Activated naive CD8-positive, alpha-beta T cell treated with anti-CD3 and anti-CD28 coated beads for 36 hours (primary cell): ENCODE data around the gene TRAF3IP3. TPM values are rescaled to one million over a fixed set of nuclear protein-coding genes. Genes with fewer than 3 reads are reported as not detected.

Experiments used
- DNase-seq: peaks from one replicate; pipeline ENCODE4 v3.0.0; 2021
- H3K27ac Mint-ChIP-seq: one replicate; pipeline ENCODE4 v1.8.0; 2022; ENCODE audit warnings: mild to moderate bottlenecking, moderate library complexity, mixed read lengths
- H3K27me3 Mint-ChIP-seq: one replicate; pipeline ENCODE4 v1.8.0; 2022; ENCODE audit warnings: mild to moderate bottlenecking, mixed read lengths
- H3K36me3 Mint-ChIP-seq: one replicate; pipeline ENCODE4 v1.8.0; 2021; ENCODE audit warnings: mild to moderate bottlenecking, mixed read lengths
- H3K4me1 Mint-ChIP-seq: one replicate; pipeline ENCODE4 v1.8.0; 2021; ENCODE audit warnings: mixed read lengths
- H3K4me3 Mint-ChIP-seq: one replicate; pipeline ENCODE4 v1.8.0; 2022; ENCODE audit warnings: mild to moderate bottlenecking, moderate library complexity, mixed read lengths
- H3K9me3 Mint-ChIP-seq: one replicate; pipeline ENCODE4 v1.8.0; 2022; ENCODE audit warnings: mixed read lengths
- total RNA-seq, 2 experiments: library from RNA; stranded (reverse); gene quantifications; one replicate each; pipeline ENCODE4 v1.2.3, GENCODE V29; 2021

The TRAF3IP3 gene
- 100 to 1,000 TPM; 194 to 204 TPM for total RNA-seq

DNA sequence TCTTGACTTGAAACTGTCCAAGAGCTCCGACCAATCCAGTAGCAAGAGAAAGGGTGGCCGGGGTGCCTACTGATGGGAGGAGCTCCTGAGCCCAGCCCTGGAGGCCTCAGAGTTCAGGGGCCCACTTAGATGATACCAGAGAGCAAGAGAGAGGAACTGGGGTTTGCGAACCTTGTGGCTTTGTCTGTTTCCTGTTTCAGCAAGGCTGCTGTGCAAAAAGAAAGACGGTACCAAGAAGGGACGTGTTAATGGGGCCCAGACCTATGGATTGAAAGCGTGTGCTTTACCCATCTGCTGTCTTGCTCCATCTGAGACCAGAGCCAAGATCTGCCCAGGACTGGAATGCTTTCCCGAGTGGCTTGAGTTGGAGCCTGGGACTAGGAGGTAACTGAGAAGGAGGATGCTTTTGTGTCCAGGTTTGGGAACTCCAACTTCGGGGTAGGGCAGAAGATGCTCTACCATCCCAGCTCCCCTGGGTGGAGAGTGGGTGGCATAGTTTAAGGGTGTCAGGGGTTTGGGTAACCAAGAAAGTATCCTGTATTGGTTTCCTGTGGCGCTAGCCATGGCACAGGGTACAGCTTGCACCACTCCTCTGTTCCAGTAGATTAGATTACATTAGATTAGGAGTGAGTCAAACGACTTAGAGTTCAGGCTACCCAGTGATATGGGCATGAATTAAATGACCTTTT is at the start of gene TRAF3IP3:
Gene TRAF3IP3, plus strand, starts transcription at position 128 of the 689 bp plus-strand sequence. CDS start 3,987 bp downstream, outside the sequence.
- H3K36me3 Mint-ChIP-seq: peaks cover 55% of the 10 kb centered on the region
- H3K27ac Mint-ChIP-seq: peak within 1 kb of the TSS; percentile 98
- DNase-seq: peak; percentile 80

DNA sequence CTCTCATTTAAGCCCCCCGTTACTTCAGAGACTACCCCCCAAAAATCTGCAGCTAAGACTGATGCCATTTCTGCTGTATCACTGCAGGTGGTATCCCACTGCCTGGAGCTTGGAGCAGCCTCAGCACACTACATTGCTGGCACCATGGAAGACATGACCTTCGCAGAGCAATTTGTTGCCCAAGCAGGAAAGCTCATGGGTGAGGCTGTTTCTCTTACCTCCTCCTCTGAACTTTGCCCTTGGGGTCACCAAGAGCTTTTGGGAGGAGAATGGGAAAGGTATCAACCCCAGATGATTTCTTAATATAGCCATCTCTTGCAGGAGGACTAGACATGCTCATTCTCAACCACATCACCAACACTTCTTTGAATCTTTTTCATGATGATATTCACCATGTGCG is 49.2 kb upstream of the TRAF3IP3 start:
- Mint-ChIP-seq H3K36me3 (peaks cover 5% of the 10 kb centered on the region), H3K27me3 (peaks cover 4% of the 10 kb centered on the region), H3K27ac (no peak overlapping the region), H3K9me3 (no peaks in the 10 kb centered on the region), H3K4me3 (no peak overlapping the region), H3K4me1 (peaks cover 38% of the 10 kb centered on the region)
- no peak for DNase-seq

More for the DNA sequence above, at the start of gene TRAF3IP3:
- Mint-ChIP-seq H3K4me1 (peaks cover 66% of the 10 kb centered on the region), H3K27me3 (no peaks in the 10 kb centered on the region), H3K9me3 (no peaks in the 10 kb centered on the region), H3K4me3 (peak within 1 kb of the TSS; percentile 98)

DNA sequence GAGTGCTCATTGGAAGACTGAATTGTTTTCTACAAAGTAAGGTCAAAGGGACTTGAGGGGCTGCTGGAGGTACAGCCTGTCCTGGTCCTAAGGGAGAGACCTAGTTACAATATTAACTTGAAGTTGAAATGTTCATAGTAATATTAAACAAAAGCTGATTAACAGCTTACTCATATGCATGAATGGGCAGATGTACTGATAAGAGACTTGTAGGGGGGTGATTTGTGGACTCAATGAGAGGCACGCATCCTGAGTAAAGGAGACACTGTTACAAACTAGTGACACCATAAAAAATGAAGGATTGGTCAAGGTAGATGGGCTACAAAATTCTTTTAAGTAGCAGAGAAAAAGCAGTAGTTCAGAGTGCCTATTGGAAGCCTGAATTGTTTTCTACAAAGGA is 48.5 kb upstream of the TRAF3IP3 start:
- Mint-ChIP-seq H3K36me3 (peaks cover 3% of the 10 kb centered on the region), H3K9me3 (no peaks in the 10 kb centered on the region), H3K4me1 (peaks cover 37% of the 10 kb centered on the region), H3K27me3 (peaks cover 4% of the 10 kb centered on the region), H3K4me3 (no peak overlapping the region), H3K27ac (no peak overlapping the region)
- no peak for DNase-seq

DNA sequence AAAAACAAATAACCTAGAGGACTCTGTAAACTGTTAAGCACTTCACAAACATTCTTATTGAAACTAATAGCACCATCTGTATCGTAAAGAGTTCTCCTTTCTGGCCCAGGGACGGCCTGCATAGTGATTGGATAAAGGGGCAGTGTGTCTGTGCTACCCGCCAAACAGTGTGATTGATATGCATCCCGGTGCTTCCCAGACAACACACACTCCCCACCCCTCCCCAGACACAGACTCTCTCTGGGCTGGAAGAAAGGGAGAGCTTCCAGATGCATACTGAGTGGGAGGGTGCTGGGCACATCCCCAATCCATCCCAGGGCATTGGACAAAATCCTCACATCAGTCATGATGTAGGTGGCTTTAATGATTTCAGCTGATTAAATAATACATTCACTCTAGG is 47.6 kb upstream of the TRAF3IP3 start:
- Mint-ChIP-seq H3K4me1 (peaks cover 36% of the 10 kb centered on the region), H3K36me3 (peaks cover 3% of the 10 kb centered on the region), H3K27ac (no peak overlapping the region), H3K9me3 (no peaks in the 10 kb centered on the region), H3K27me3 (peaks cover 4% of the 10 kb centered on the region), H3K4me3 (no peak overlapping the region)
- no peak for DNase-seq

- Mint-ChIP-seq H3K36me3 (peaks cover 9% of the 10 kb centered on the region), H3K27ac (peak overlapping the region; percentile 55), H3K4me1 (peaks cover 29% of the 10 kb centered on the region), H3K4me3 (no peak overlapping the region), H3K9me3 (no peaks in the 10 kb centered on the region), H3K27me3 (peaks cover 4% of the 10 kb centered on the region)
- peak; percentile 20 for DNase-seq
Measured at GRCh38 chr1:209710093-209710492, 45.8 kb upstream of the TRAF3IP3 start.

GRCh38 chr1:209710847-209711246 is 45.0 kb upstream of the TRAF3IP3 start:
- peaks cover 12% of the 10 kb centered on the region for H3K36me3 Mint-ChIP-seq
- H3K27ac Mint-ChIP-seq: no peak overlapping the region
- H3K4me1 Mint-ChIP-seq: peaks cover 34% of the 10 kb centered on the region
- H3K4me3 Mint-ChIP-seq: no peak overlapping the region
- no peak for DNase-seq
- peaks cover 4% of the 10 kb centered on the region for H3K27me3 Mint-ChIP-seq
- no peaks in the 10 kb centered on the region for H3K9me3 Mint-ChIP-seq

GRCh38 chr1:209714338-209714737 is 41.5 kb upstream of the TRAF3IP3 start:
- no peaks in the 10 kb centered on the region for H3K27me3 Mint-ChIP-seq
- peak overlapping the region; percentile 64 for H3K27ac Mint-ChIP-seq
- DNase-seq: no peak
- no peak overlapping the region for H3K4me3 Mint-ChIP-seq
- H3K9me3 Mint-ChIP-seq: peaks cover 3% of the 10 kb centered on the region
- H3K36me3 Mint-ChIP-seq: peaks cover 12% of the 10 kb centered on the region
- H3K4me1 Mint-ChIP-seq: peaks cover 45% of the 10 kb centered on the region

DNA sequence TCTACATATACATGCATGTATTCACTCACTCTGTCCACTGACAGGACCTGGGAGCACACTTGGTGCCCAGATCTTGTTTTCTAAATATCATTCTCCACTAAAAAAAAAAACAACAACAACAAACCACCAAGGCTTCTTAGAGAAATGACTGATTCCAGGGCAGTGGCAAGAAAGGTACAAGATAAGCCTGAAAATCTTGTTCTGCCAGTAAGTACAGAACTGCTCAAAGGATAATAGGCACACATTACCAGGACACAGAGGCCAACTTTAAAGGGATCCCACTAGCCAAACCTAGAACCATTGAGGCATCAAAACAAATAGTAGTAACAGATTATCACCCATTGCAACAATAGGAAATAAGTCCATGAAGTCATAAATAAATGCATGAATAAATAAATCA is 40.5 kb upstream of the TRAF3IP3 start:
- H3K27ac Mint-ChIP-seq: no peak overlapping the region
- H3K9me3 Mint-ChIP-seq: peaks cover 4% of the 10 kb centered on the region
- no peaks in the 10 kb centered on the region for H3K27me3 Mint-ChIP-seq
- H3K36me3 Mint-ChIP-seq: peaks cover 16% of the 10 kb centered on the region
- peaks cover 38% of the 10 kb centered on the region for H3K4me1 Mint-ChIP-seq
- no peak for DNase-seq
- no peak overlapping the region for H3K4me3 Mint-ChIP-seq

DNA sequence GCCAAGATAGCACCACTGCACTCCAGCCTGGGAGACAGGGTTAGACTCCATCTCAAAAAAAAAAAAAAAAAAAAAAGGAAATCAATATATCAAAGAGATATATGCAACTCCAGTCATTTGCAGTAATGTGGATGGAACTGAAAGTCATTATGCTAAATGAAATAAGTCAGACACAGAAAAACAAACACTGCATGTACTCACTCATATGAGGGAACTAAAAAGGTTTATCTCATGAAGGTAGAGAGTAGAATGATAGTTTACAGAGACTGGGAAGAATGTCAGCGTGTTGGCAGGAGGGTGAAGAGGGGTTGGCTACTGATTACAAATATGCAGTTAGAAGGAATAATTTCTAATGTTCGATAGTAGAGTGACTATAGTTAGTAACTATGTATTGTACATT is 38.0 kb upstream of the TRAF3IP3 start:
- Mint-ChIP-seq H3K4me3 (no peak overlapping the region), H3K9me3 (peaks cover 4% of the 10 kb centered on the region), H3K27ac (no peak overlapping the region), H3K36me3 (peaks cover 19% of the 10 kb centered on the region), H3K4me1 (peaks cover 39% of the 10 kb centered on the region), H3K27me3 (no peaks in the 10 kb centered on the region)
- no peak for DNase-seq

DNA sequence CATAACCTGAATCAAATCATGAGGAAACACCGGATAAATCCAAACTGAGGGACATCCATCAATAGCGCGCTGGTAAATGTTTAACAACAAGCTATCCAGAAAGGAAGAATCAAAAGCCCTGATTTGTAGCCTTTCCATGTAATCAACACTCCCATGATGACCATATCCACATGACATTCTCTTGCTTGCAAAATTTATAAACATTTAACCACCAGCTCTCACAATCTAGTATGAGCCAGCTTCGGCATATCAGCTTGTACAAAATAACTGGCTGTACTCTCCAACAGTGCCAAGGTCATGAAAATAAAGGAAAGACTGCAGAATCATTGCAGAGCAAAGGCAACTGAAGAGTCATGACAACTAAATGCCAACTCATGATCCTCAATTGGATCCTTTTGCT is 35.5 kb upstream of the TRAF3IP3 start:
- no peak for DNase-seq
- Mint-ChIP-seq H3K27ac (no peak overlapping the region), H3K27me3 (no peaks in the 10 kb centered on the region), H3K4me1 (peaks cover 48% of the 10 kb centered on the region), H3K36me3 (peaks cover 14% of the 10 kb centered on the region), H3K4me3 (no peak overlapping the region), H3K9me3 (peaks cover 4% of the 10 kb centered on the region)

DNA sequence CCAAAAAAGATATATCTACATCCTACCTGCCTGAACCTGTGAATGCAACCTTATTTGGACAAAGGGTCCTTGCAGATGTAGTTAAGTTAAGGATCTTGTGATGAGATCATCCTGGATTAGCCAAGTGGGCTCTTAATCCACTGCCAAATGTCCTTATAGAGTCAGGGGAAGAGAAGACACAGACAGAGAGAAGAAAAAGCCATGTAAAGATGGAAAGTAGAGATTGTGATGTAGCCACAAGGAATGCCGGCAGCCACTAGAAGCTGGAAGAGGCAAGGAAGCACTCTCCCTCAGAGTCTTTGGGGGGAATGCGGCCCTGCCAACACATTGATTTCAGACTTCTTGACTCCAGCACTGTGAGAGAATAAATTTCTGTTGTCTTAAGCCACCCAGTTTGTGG is 35.0 kb upstream of the TRAF3IP3 start:
- H3K27ac Mint-ChIP-seq: no peak overlapping the region
- DNase-seq: no peak
- H3K27me3 Mint-ChIP-seq: no peaks in the 10 kb centered on the region
- H3K4me3 Mint-ChIP-seq: no peak overlapping the region
- peaks cover 12% of the 10 kb centered on the region for H3K36me3 Mint-ChIP-seq
- H3K9me3 Mint-ChIP-seq: peaks cover 4% of the 10 kb centered on the region
- peaks cover 48% of the 10 kb centered on the region for H3K4me1 Mint-ChIP-seq

DNA sequence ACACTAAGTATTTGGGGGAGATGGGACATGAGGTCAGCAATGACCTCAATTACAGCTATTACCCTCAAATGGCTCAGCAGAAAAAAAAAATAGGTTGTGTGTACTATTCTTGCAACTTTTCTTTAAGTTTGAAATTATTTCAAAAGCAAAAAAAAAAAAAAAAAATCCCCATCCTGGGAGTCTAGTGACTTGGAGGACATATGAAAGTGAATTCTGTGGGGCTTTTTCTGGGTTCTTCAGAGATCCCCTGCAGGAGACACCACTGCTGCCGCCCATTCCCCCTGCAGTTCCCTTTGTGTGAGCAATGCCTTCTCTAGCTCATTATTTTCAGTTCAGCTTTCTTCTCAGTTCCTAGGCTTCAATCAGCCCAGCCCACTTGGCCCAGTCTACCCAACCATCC is 34.5 kb upstream of the TRAF3IP3 start:
- Mint-ChIP-seq H3K4me1 (peaks cover 45% of the 10 kb centered on the region), H3K27ac (no peak overlapping the region), H3K27me3 (no peaks in the 10 kb centered on the region), H3K9me3 (peaks cover 4% of the 10 kb centered on the region), H3K4me3 (no peak overlapping the region), H3K36me3 (peaks cover 12% of the 10 kb centered on the region)
- DNase-seq: no peak

- peak overlapping the region; percentile 98 for H3K27ac Mint-ChIP-seq
- DNase-seq: no peak
- H3K4me1 Mint-ChIP-seq: peaks cover 49% of the 10 kb centered on the region
- no peak overlapping the region for H3K4me3 Mint-ChIP-seq
- H3K9me3 Mint-ChIP-seq: peaks cover 6% of the 10 kb centered on the region
- no peaks in the 10 kb centered on the region for H3K27me3 Mint-ChIP-seq
- H3K36me3 Mint-ChIP-seq: peaks cover 21% of the 10 kb centered on the region
Measured at GRCh38 chr1:209723265-209723664, 32.6 kb upstream of the TRAF3IP3 start.

- Mint-ChIP-seq H3K27ac (peak overlapping the region; percentile 98), H3K36me3 (peaks cover 21% of the 10 kb centered on the region), H3K27me3 (no peaks in the 10 kb centered on the region), H3K4me3 (peak overlapping the region; percentile 62), H3K4me1 (peaks cover 49% of the 10 kb centered on the region), H3K9me3 (peaks cover 6% of the 10 kb centered on the region)
- peak; percentile 63 for DNase-seq
Measured at GRCh38 chr1:209723756-209724693, 31.8 kb upstream of the TRAF3IP3 start.

- Mint-ChIP-seq H3K27me3 (no peaks in the 10 kb centered on the region), H3K9me3 (peaks cover 1% of the 10 kb centered on the region), H3K27ac (no peak overlapping the region), H3K4me3 (no peak overlapping the region), H3K4me1 (peaks cover 45% of the 10 kb centered on the region), H3K36me3 (peaks cover 14% of the 10 kb centered on the region)
- DNase-seq: no peak
Measured at GRCh38 chr1:209727286-209727685, 28.6 kb upstream of the TRAF3IP3 start.
